ENCODE data around the gene EVI2A.

DNA sequence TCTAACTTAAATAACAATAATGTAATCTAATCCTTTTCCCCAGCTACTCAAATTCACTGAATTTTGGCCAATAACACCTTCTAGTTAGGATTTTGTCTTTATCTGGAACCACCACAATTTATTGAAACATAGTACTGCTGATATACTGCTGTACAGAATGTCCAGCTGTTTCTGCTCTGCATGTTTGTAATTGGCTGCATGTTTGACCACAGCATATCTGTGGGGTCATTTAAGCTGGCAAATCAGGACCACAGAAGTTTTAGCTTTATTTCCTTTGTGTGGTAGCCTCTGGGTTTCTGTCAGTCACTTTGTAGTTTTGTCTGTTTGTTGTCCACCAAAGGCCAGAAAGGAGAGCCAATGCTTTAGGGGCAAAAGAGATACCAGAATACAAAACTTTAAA, 47.8 kb upstream of the EVI2A start:
- TF ChIP-seq ATM (IDR thresholded peaks at IDR 0.05; ENCODE audit: borderline replicate concordance), result no peak
- TF ChIP-seq, protein P1, sequence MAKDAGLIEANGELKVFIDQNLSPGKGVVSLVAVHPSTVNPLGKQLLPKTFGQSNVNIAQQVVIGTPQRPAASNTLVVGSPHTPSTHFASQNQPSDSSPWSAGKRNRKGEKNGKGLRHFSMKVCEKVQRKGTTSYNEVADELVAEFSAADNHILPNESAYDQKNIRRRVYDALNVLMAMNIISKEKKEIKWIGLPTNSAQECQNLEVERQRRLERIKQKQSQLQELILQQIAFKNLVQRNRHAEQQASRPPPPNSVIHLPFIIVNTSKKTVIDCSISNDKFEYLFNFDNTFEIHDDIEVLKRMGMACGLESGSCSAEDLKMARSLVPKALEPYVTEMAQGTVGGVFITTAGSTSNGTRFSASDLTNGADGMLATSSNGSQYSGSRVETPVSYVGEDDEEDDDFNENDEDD (CRISPR knock-in tag; IDR thresholded peaks at IDR 0.05; ENCODE audit: borderline replicate concordance), result no peak

Data from HepG2 (cell line).